GM23338 (cell line): ENCODE data around the gene METTL22. TPM values are rescaled to one million over a fixed set of nuclear protein-coding genes. Genes with fewer than 3 reads are reported as not detected.
A peak's percentile ranks its signal among the peaks of the same experiment; 100 is the strongest.

Source experiments
- ATAC-seq: fragments of 200-7000 bp; cut with Tn5 transposase; 3 replicates; pipeline ENCODE4 v1.9.1; 2020
- DNase-seq: peaks from one replicate; pipeline ENCODE4 v3.0.0-alpha.2; 2015; ENCODE audit warnings: low spot score
- H2AFZ ChIP-seq: fragments of 200-600 bp; sonication (generic); 2 replicates; pipeline ENCODE4 v1.8.0; 2016; ENCODE audit warnings: antibody characterized with exemption, mild to moderate bottlenecking, moderate library complexity
- H3F3A ChIP-seq: fragments of 200-600 bp; sonication (generic); replicated peaks from 2 replicates; pipeline ENCODE4 v1.8.0; 2017; ENCODE audit warnings: antibody characterized with exemption, mixed run types, low read depth
- H3K27ac ChIP-seq: fragments of 200-600 bp; sonication (generic); 2 replicates; pipeline ENCODE4 v1.6.1; 2016; ENCODE audit warnings: low read depth
- H3K27me3 ChIP-seq: fragments of 200-600 bp; sonication (generic); 2 replicates; pipeline ENCODE4 v1.8.0; 2016; ENCODE audit warnings: mild to moderate bottlenecking, mixed run types, moderate library complexity; ENCODE audit not compliant: insufficient read depth
- H3K36me3 ChIP-seq: fragments of 200-600 bp; sonication (generic); 2 replicates; pipeline ENCODE4 v1.8.0; 2016; ENCODE audit warnings: mild to moderate bottlenecking; ENCODE audit not compliant: insufficient read depth
- H3K4me1 ChIP-seq: fragments of 200-600 bp; sonication (generic); 2 replicates; pipeline ENCODE4 v1.8.0; 2016; ENCODE audit warnings: mild to moderate bottlenecking, moderate library complexity; ENCODE audit not compliant: insufficient read depth
- H3K4me2 ChIP-seq: fragments of 200-600 bp; sonication (generic); 2 replicates; pipeline ENCODE4 v1.7.1; 2017; ENCODE audit warnings: mixed run types
- H3K4me3 ChIP-seq: fragments of 200-600 bp; sonication (generic); 2 replicates; pipeline ENCODE4 v1.6.1; 2016; ENCODE audit warnings: mixed run types
- H3K79me2 ChIP-seq: fragments of 200-600 bp; sonication (generic); replicated peaks from 2 replicates; pipeline ENCODE4 v1.8.0; 2017; ENCODE audit warnings: mild to moderate bottlenecking; ENCODE audit not compliant: insufficient read depth
- H3K9me2 ChIP-seq: fragments of 200-600 bp; sonication (generic); 2 replicates; pipeline ENCODE4 v1.8.0; 2017; ENCODE audit not compliant: insufficient read depth
- H4K20me1 ChIP-seq: fragments of 200-600 bp; sonication (generic); replicated peaks from 2 replicates; pipeline ENCODE4 v1.8.0; 2017; ENCODE audit warnings: mild to moderate bottlenecking; ENCODE audit not compliant: insufficient read depth
- H3K27ac Mint-ChIP-seq: 2 replicates; pipeline ENCODE4 v1.8.0; 2020; ENCODE audit warnings: inconsistent platforms, mild to moderate bottlenecking, moderate library complexity, mixed read lengths
- H3K27me3 Mint-ChIP-seq: 3 replicates; pipeline ENCODE4 v1.8.0; 2022; ENCODE audit warnings: low read depth, mild to moderate bottlenecking, moderate library complexity, mixed read lengths, inconsistent platforms; ENCODE audit not compliant: insufficient read depth, poor library complexity
- H3K36me3 Mint-ChIP-seq: 3 replicates; pipeline ENCODE4 v1.8.0; 2021; ENCODE audit warnings: low read depth, mild to moderate bottlenecking, inconsistent platforms, moderate library complexity, mixed read lengths
- H3K4me1 Mint-ChIP-seq: 3 replicates; pipeline ENCODE4 v1.8.0; 2020; ENCODE audit warnings: mild to moderate bottlenecking, inconsistent platforms, mixed read lengths
- H3K4me3 Mint-ChIP-seq: 3 replicates; pipeline ENCODE4 v1.8.0; 2021; ENCODE audit warnings: moderate library complexity, mild to moderate bottlenecking, inconsistent platforms, mixed read lengths
- H3K9me3 Mint-ChIP-seq: 3 replicates; pipeline ENCODE4 v1.8.0; 2020; ENCODE audit warnings: moderate library complexity, mild to moderate bottlenecking, inconsistent platforms, mixed read lengths
- CREB1 ChIP-seq: fragments of 250-450 bp; sonication (Bioruptor Pico); IDR thresholded peaks from 2 replicates; pipeline ENCODE4 v1.5.0; 2020; ENCODE audit warnings: low read depth, mild to moderate bottlenecking, moderate library complexity
- EZH2 ChIP-seq: fragments of 200-600 bp; sonication (generic); IDR thresholded peaks from one replicate; pipeline ENCODE4 v1.8.0; 2017; ENCODE audit warnings: antibody characterized with exemption, mild to moderate bottlenecking, low read depth; ENCODE audit not compliant: unreplicated experiment
- EZH2phosphoT487 ChIP-seq: fragments of 200-600 bp; sonication (generic); IDR thresholded peaks from one replicate; pipeline ENCODE4 v1.8.1; 2018; ENCODE audit warnings: antibody characterized with exemption; ENCODE audit not compliant: unreplicated experiment
- POLR2AphosphoS5 ChIP-seq: IDR thresholded peaks from 2 replicates; pipeline ENCODE4 v1.6.1; 2016; ENCODE audit warnings: antibody characterized with exemption, low read depth
- REST ChIP-seq: IDR thresholded peaks from one replicate; pipeline ENCODE4 v1.6.1; 2018; ENCODE audit warnings: antibody characterized with exemption; ENCODE audit not compliant: unreplicated experiment
- STAT1 ChIP-seq: IDR thresholded peaks from one replicate; pipeline ENCODE4 v1.6.1; 2016; ENCODE audit warnings: antibody characterized with exemption; ENCODE audit not compliant: unreplicated experiment
- ZNF114 ChIP-seq: fragments of 250-450 bp; sonication (Bioruptor Pico); IDR thresholded peaks from 2 replicates; pipeline ENCODE4 v1.5.0; 2020; ENCODE audit warnings: mild to moderate bottlenecking, moderate library complexity
- ZNF331 ChIP-seq: fragments of 250-450 bp; sonication (Bioruptor Pico); IDR thresholded peaks from 2 replicates; pipeline ENCODE4 v1.5.0; 2020; ENCODE audit warnings: low read depth, mild to moderate bottlenecking, moderate library complexity
- polyA plus RNA-seq: library from polyadenylated mRNA; unstranded; fragments of >200 nt; fragmentation: Nextera tagmentation; extraction: Ambion mirVana; gene quantifications from 2 replicates; pipeline ENCODE4 v1.2.1, GENCODE V29; 2016
- total RNA-seq: library from RNA; depleted of rRNA; stranded (reverse); fragments of >200 nt; shearing (Covaris generic); gene quantifications from 2 replicates; pipeline ENCODE4 v1.2.3, GENCODE V29; 2014

METTL22 gene
- total and polyA plus RNA-seq, 2 experiments from 2014 or later: 51.4 to 51.8 TPM

GRCh38 chr16:8673611-8674412, 52.3 kb downstream of the METTL22 start:
- Histone ChIP-seq H3F3A (no peaks in the 10 kb centered on the region), H3K36me3 (no peaks in the 10 kb centered on the region), H3K4me3 (peak overlapping the region; percentile 88), H3K79me2 (no peaks in the 10 kb centered on the region), H3K27ac (no peak overlapping the region), H3K4me1 (peaks cover 9% of the 10 kb centered on the region), H3K27me3 (peaks cover 18% of the 10 kb centered on the region), H2AFZ (peak overlapping the region; percentile 97), H3K9me2 (no peaks in the 10 kb centered on the region), H3K4me2 (peak overlapping the region; percentile 92), H4K20me1 (no peaks in the 10 kb centered on the region)
- peaks cover 16% of the 10 kb centered on the region for H3K4me1 Mint-ChIP-seq
- no peaks in the 10 kb centered on the region for H3K36me3 Mint-ChIP-seq
- H3K4me3 Mint-ChIP-seq: peak overlapping the region; percentile 79
- H3K27me3 Mint-ChIP-seq: peaks cover 21% of the 10 kb centered on the region
- H3K9me3 Mint-ChIP-seq: no peaks in the 10 kb centered on the region
- DNase-seq: peak; percentile 65
- ATAC-seq: peak; percentile 61
- TF ChIP-seq POLR2AphosphoS5: peak; percentile 50; the same call in 1 of the 2 replicates
- no peak for TF ChIP-seq EZH2phosphoT487
- no peak overlapping the region for H3K27ac Mint-ChIP-seq

GRCh38 chr16:8674413-8675022, 53.0 kb downstream of the METTL22 start, which contains the start of gene ABAT:
ABAT (plus strand) TSS chr16:8674617; CDS start chr16:8735740, 61,123 bp downstream.
- Mint-ChIP-seq H3K36me3 (no peaks in the 10 kb centered on the region), H3K4me1 (peaks cover 18% of the 10 kb centered on the region), H3K4me3 (peak within 1 kb of the TSS; percentile 79), H3K27ac (no peak within 1 kb of the TSS), H3K27me3 (peaks cover 21% of the 10 kb centered on the region), H3K9me3 (no peaks in the 10 kb centered on the region)
- Histone ChIP-seq H3K4me1 (peaks cover 9% of the 10 kb centered on the region), H3K9me2 (no peaks in the 10 kb centered on the region), H3K79me2 (no peaks in the 10 kb centered on the region), H2AFZ (peak within 1 kb of the TSS; percentile 97), H3K4me3 (peak within 1 kb of the TSS; percentile 88), H3K36me3 (no peaks in the 10 kb centered on the region), H3K27ac (no peak within 1 kb of the TSS), H3K4me2 (peak within 1 kb of the TSS; percentile 92), H3K27me3 (peaks cover 18% of the 10 kb centered on the region), H3F3A (no peaks in the 10 kb centered on the region), H4K20me1 (no peaks in the 10 kb centered on the region)
- DNase-seq (peak; percentile 91), ATAC-seq (peak; percentile 97)
- TF ChIP-seq POLR2AphosphoS5: peak; percentile 74
- no peak for TF ChIP-seq EZH2

GRCh38 chr16:8675183-8676159, 54.0 kb downstream of the METTL22 start:
- Histone ChIP-seq H3K4me3 (peak overlapping the region; percentile 88), H3K4me2 (peak overlapping the region; percentile 92), H3K79me2 (no peaks in the 10 kb centered on the region), H3K9me2 (no peaks in the 10 kb centered on the region), H3K4me1 (peaks cover 9% of the 10 kb centered on the region), H3K36me3 (no peaks in the 10 kb centered on the region), H3F3A (no peaks in the 10 kb centered on the region), H2AFZ (no peak overlapping the region), H3K27ac (no peak overlapping the region), H4K20me1 (no peaks in the 10 kb centered on the region), H3K27me3 (peaks cover 18% of the 10 kb centered on the region)
- DNase-seq: no peak
- peaks cover 3% of the 10 kb centered on the region; the same call in 1 of the 3 replicates for H3K36me3 Mint-ChIP-seq
- no peak overlapping the region for H3K27ac Mint-ChIP-seq
- H3K9me3 Mint-ChIP-seq: no peaks in the 10 kb centered on the region
- H3K4me1 Mint-ChIP-seq: peaks cover 20% of the 10 kb centered on the region
- no peak for ATAC-seq
- H3K27me3 Mint-ChIP-seq: peaks cover 20% of the 10 kb centered on the region
- peak overlapping the region; percentile 79 for H3K4me3 Mint-ChIP-seq
- TF ChIP-seq CREB1 (CRISPR knock-in tag) (no peak), STAT1 (no peak), REST (no peak), ZNF331 (CRISPR knock-in tag) (no peak), ZNF114 (CRISPR knock-in tag) (no peak)
